Activated naive CD4-positive, alpha-beta T cell treated with anti-CD3 and anti-CD28 coated beads, Interleukin-2, amount 50 U/mL, for 72 hours (primary cell): ENCODE measurements around the gene CAMK2N2. TPM values are rescaled to one million over a fixed set of nuclear protein-coding genes. Genes with fewer than 3 reads are reported as not detected.

Experiments used
- ATAC-seq, 2 donors: fragments of 150-1000 bp; cut with Tn5 transposase; 2 replicates each; pipeline ENCODE4 v1.10.0; 2021; ENCODE audit warnings: mild to moderate bottlenecking in 2 of 2, moderate library complexity in 2 of 2
- DNase-seq, 2 donors: peaks; one replicate each; pipeline ENCODE4 v3.0.0; 2021 to 2022; ENCODE audit warnings: low spot score in 2 of 2
- H3K27ac Mint-ChIP-seq, 2 donors: one replicate each; pipeline ENCODE4 v1.8.0; 2022; ENCODE audit warnings: mild to moderate bottlenecking in 2 of 2, mixed read lengths in 2 of 2
- H3K36me3 Mint-ChIP-seq, 2 donors: one replicate each; pipeline ENCODE4 v1.8.0; 2022; ENCODE audit warnings: mixed read lengths in 2 of 2
- H3K9me3 Mint-ChIP-seq, 2 donors: one replicate each; pipeline ENCODE4 v1.8.0; 2022; ENCODE audit warnings: mixed read lengths in 2 of 2
- total RNA-seq, 2 donors: library from RNA; stranded (reverse); gene quantifications; one replicate each; pipeline ENCODE4 v1.2.3, GENCODE V29; 2022

The CAMK2N2 gene
- total RNA-seq, 2 donors from 2014 or later, result 0.18 to 0.34 TPM

GRCh38 chr3:184236033-184236410 lies 25.3 kb downstream of the CAMK2N2 start:
- Mint-ChIP-seq H3K36me3 (peaks cover 0 to 7% of the 10 kb centered on the region in 2 donors), H3K9me3 (no peaks in the 10 kb centered on the region), H3K27ac (peak overlapping the region in 1 of 2 donors; percentile 59)
- ATAC-seq, result no peak
- DNase-seq, result no peak

GRCh38 chr3:184235381-184236032 lies 25.8 kb downstream of the CAMK2N2 start:
- Mint-ChIP-seq H3K36me3 (peaks cover 0 to 8% of the 10 kb centered on the region in 2 donors), H3K9me3 (no peaks in the 10 kb centered on the region)
- no peak for ATAC-seq

GRCh38 chr3:184234671-184235380 lies 26.5 kb downstream of the CAMK2N2 start:
- no peak for DNase-seq
- Mint-ChIP-seq H3K9me3 (no peaks in the 10 kb centered on the region), H3K36me3 (peaks cover 0 to 8% of the 10 kb centered on the region in 2 donors), H3K27ac (no peak overlapping the region)
- ATAC-seq, result no peak

More at GRCh38 chr3:184235381-184236032, 25.8 kb downstream of the CAMK2N2 start:
- H3K27ac Mint-ChIP-seq, result peak overlapping the region in 1 of 2 donors; percentile 59
- DNase-seq, result no peak

GRCh38 chr3:184234224-184234623 lies 27.1 kb downstream of the CAMK2N2 start:
- peaks cover 0 to 8% of the 10 kb centered on the region in 2 donors for H3K36me3 Mint-ChIP-seq
- no peaks in the 10 kb centered on the region for H3K9me3 Mint-ChIP-seq
- no peak for ATAC-seq
- no peak overlapping the region for H3K27ac Mint-ChIP-seq
- no peak for DNase-seq

GRCh38 chr3:184233127-184233843 lies 28.1 kb downstream of the CAMK2N2 start:
- DNase-seq (no peak), ATAC-seq (no peak)
- no peak overlapping the region for H3K27ac Mint-ChIP-seq
- H3K9me3 Mint-ChIP-seq, result no peaks in the 10 kb centered on the region
- H3K36me3 Mint-ChIP-seq, result peaks cover 0 to 8% of the 10 kb centered on the region in 2 donors

- Mint-ChIP-seq H3K36me3 (peaks cover 0 to 8% of the 10 kb centered on the region in 2 donors), H3K27ac (no peak overlapping the region), H3K9me3 (no peaks in the 10 kb centered on the region)
- ATAC-seq (no peak), DNase-seq (no peak)
Observed at GRCh38 chr3:184231671-184232070, 29.7 kb downstream of the CAMK2N2 start.

- Mint-ChIP-seq H3K36me3 (peaks cover 0 to 8% of the 10 kb centered on the region in 2 donors), H3K9me3 (no peaks in the 10 kb centered on the region), H3K27ac (no peak overlapping the region)
- no peak for DNase-seq
- ATAC-seq, result no peak
Observed at GRCh38 chr3:184230603-184231528, 30.5 kb downstream of the CAMK2N2 start.

- ATAC-seq, result no peak
- Mint-ChIP-seq H3K9me3 (no peaks in the 10 kb centered on the region), H3K27ac (no peak overlapping the region), H3K36me3 (peaks cover 0 to 8% of the 10 kb centered on the region in 2 donors)
- no peak for DNase-seq
Observed at GRCh38 chr3:184230081-184230602, 31.2 kb downstream of the CAMK2N2 start.

GRCh38 chr3:184229394-184230080 lies 31.8 kb downstream of the CAMK2N2 start, which contains the start of gene VWA5B2:
Gene VWA5B2, plus strand, starts transcription at chr3:184229585. Its CDS starts 944 bp downstream, at chr3:184230529.
- peaks cover 0 to 8% of the 10 kb centered on the region in 2 donors for H3K36me3 Mint-ChIP-seq

GRCh38 chr3:184228376-184229137 lies 32.8 kb downstream of the CAMK2N2 start:
- peaks cover 0 to 8% of the 10 kb centered on the region in 2 donors for H3K36me3 Mint-ChIP-seq
- H3K9me3 Mint-ChIP-seq, result no peaks in the 10 kb centered on the region
- DNase-seq (no peak), ATAC-seq (no peak)
- H3K27ac Mint-ChIP-seq, result no peak overlapping the region

More at GRCh38 chr3:184229394-184230080, 31.8 kb downstream of the CAMK2N2 start, which contains the start of gene VWA5B2:
- peak in 1 of 2 donors; percentile 69 for DNase-seq
- H3K9me3 Mint-ChIP-seq, result no peaks in the 10 kb centered on the region
- H3K27ac Mint-ChIP-seq, result no peak within 1 kb of the TSS
- peak; percentile 67 to 92 for ATAC-seq

GRCh38 chr3:184227481-184227935 lies 33.8 kb downstream of the CAMK2N2 start:
- Mint-ChIP-seq H3K27ac (no peak overlapping the region), H3K36me3 (peaks cover 0 to 8% of the 10 kb centered on the region in 2 donors), H3K9me3 (no peaks in the 10 kb centered on the region)
- ATAC-seq (peak; percentile 64 to 77), DNase-seq (peak in 1 of 2 donors; percentile 71)

GRCh38 chr3:184223946-184224345 lies 37.4 kb downstream of the CAMK2N2 start:
- ATAC-seq (no peak), DNase-seq (no peak)
- Mint-ChIP-seq H3K36me3 (no peaks in the 10 kb centered on the region), H3K9me3 (no peaks in the 10 kb centered on the region), H3K27ac (no peak overlapping the region)

GRCh38 chr3:184222521-184222920 lies 38.8 kb downstream of the CAMK2N2 start:
- H3K27ac Mint-ChIP-seq, result no peak overlapping the region
- no peaks in the 10 kb centered on the region for H3K36me3 Mint-ChIP-seq
- ATAC-seq (no peak), DNase-seq (no peak)
- no peaks in the 10 kb centered on the region for H3K9me3 Mint-ChIP-seq

GRCh38 chr3:184218814-184219213 lies 42.5 kb downstream of the CAMK2N2 start:
- ATAC-seq (no peak), DNase-seq (no peak)
- Mint-ChIP-seq H3K9me3 (no peaks in the 10 kb centered on the region), H3K36me3 (no peaks in the 10 kb centered on the region), H3K27ac (no peak overlapping the region)

- no peaks in the 10 kb centered on the region for H3K9me3 Mint-ChIP-seq
- DNase-seq (no peak), ATAC-seq (no peak)
- no peaks in the 10 kb centered on the region for H3K36me3 Mint-ChIP-seq
- H3K27ac Mint-ChIP-seq, result no peak overlapping the region
Observed at GRCh38 chr3:184211718-184212117, 49.6 kb downstream of the CAMK2N2 start.
